ENCODE results near the gene CYP3A4. TPM values are rescaled to one million over a fixed set of nuclear protein-coding genes. Genes with fewer than 3 reads are reported as not detected.
"Not testable (repeated sequence)": the region's sequence is repeated elsewhere in the genome, so short reads cannot be mapped to it uniquely, and the experiment has no call there.

Gene CYP3A4
- total RNA-seq, 1 experiment from 2014 or later: not detected

DNA sequence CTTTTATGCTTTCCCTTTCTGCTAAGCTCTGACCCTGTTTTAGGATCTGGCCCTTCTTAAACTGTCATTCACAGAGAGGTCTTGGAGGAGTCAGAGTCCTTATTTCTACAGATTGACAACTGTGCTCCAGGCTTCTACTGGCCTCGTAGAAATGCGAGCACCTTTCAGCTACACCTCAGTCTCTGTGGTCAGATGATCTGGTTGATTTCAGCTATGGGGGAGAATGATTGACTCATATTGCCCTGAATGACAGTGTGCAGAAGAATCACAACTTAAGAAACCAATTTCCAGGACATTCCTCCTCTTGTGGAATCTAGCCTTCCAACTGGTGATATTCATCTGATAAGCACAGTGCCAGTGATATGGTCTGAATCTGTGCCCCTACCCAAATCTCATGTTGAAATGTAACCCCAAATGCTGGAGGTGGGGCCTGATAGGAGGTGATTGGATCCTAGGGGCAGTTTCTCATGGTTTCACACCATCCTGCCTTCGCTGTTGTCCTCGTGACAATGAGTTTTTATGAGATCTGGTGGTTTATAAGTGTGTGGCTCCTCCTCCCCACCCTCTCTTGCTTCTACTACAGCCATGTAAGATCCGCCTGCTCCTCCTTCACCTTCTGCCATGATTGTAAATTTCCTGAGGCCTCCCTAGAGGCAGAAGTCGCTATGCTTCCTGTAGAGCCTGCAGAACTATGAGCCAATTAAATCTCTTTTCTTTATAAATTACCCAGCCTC lies 35.0 kb downstream of the CYP3A4 start:
- Histone ChIP-seq H4K91ac (ENCODE audit: insufficient read length, low read depth, low read length) (no peak overlapping the region), H4K20me1 (ENCODE audit: control insufficient read depth, insufficient read depth, insufficient read length) (no peaks in the 10 kb centered on the region), H3K27me3 (ENCODE audit: insufficient read depth, low read length) (no peaks in the 10 kb centered on the region), H4K5ac (ENCODE audit: insufficient read length, low read depth, low read length) (no peak overlapping the region), H3K9ac (ENCODE audit: extremely low read depth, insufficient read length, low read length) (no peak overlapping the region), H2AFZ (ENCODE audit: low read length) (no peak overlapping the region), H3K79me2 (ENCODE audit: insufficient read depth, low read length) (no peaks in the 10 kb centered on the region), H3K79me1 (ENCODE audit: insufficient read depth, low read depth, low read length, poor library complexity, severe bottlenecking) (no peaks in the 10 kb centered on the region), H2BK12ac (ENCODE audit: insufficient read length, low read depth, low read length) (no peak overlapping the region), H3K56ac (ENCODE audit: insufficient read length, low read depth, low read length) (no peak overlapping the region), H2BK20ac (ENCODE audit: low read depth, low read length, poor library complexity, severe bottlenecking) (no peak overlapping the region), H3K27ac (ENCODE audit: insufficient read length, low read depth, low read length) (no peak overlapping the region), H3T11ph (ENCODE audit: low read length) (no peak overlapping the region), H2BK120ac (ENCODE audit: low read depth, low read length, poor library complexity, severe bottlenecking) (no peak overlapping the region), H2BK15ac (ENCODE audit: low read depth, low read length) (no peak overlapping the region), H3K4ac (ENCODE audit: low read depth, low read length) (no peak overlapping the region), H3K4me2 (ENCODE audit: insufficient read depth, insufficient read length, low read length) (no peak overlapping the region), H3K14ac (ENCODE audit: insufficient read depth, low read length) (no peak overlapping the region), H3K9me3 (ENCODE audit: control insufficient read depth, low read depth, low read length) (no peaks in the 10 kb centered on the region), H3K18ac (ENCODE audit: insufficient read length, low read depth, low read length) (no peak overlapping the region), H3K4me1 (ENCODE audit: insufficient read depth, low read length) (no peaks in the 10 kb centered on the region), H2AK5ac (ENCODE audit: insufficient read length, low read length) (no peak overlapping the region), H3K23me2 (ENCODE audit: insufficient read length, low read depth, low read length, poor library complexity, severe bottlenecking) (no peaks in the 10 kb centered on the region), H2BK5ac (ENCODE audit: insufficient read length, low read length) (no peak overlapping the region), H4K8ac (replicated peaks; ENCODE audit: insufficient read length, low read depth, low read length) (no peak overlapping the region), H3K23ac (ENCODE audit: insufficient read length, low read depth, low read length) (no peak overlapping the region)
- no peak for DNase-seq
- Mint-ChIP-seq H3K27me3 (ENCODE audit: low read depth) (peaks cover 20% of the 10 kb centered on the region), H3K36me3 (ENCODE audit: insufficient read depth in 1 of 3, low read depth in 3 of 3) (no peaks in the 10 kb centered on the region), H3K4me1 (peaks cover 3 to 7% of the 10 kb centered on the region in 2 experiments; a peak in 3 of 4 replicates), H3K27ac (peak overlapping the region in 1 of 3 experiments; percentile 45; a peak in 1 of 7 replicates), H3K4me3 (no peak overlapping the region), H3K9me3 (peaks cover 2 to 3% of the 10 kb centered on the region in 2 experiments; a peak in 2 of 5 replicates)
- WGBS (ENCODE audit: extremely low coverage, insufficient read length, low lambda C conversion rate): no CpG with 5 or more reads among the region's 6 CpGs
- TF ChIP-seq, protein P1, sequence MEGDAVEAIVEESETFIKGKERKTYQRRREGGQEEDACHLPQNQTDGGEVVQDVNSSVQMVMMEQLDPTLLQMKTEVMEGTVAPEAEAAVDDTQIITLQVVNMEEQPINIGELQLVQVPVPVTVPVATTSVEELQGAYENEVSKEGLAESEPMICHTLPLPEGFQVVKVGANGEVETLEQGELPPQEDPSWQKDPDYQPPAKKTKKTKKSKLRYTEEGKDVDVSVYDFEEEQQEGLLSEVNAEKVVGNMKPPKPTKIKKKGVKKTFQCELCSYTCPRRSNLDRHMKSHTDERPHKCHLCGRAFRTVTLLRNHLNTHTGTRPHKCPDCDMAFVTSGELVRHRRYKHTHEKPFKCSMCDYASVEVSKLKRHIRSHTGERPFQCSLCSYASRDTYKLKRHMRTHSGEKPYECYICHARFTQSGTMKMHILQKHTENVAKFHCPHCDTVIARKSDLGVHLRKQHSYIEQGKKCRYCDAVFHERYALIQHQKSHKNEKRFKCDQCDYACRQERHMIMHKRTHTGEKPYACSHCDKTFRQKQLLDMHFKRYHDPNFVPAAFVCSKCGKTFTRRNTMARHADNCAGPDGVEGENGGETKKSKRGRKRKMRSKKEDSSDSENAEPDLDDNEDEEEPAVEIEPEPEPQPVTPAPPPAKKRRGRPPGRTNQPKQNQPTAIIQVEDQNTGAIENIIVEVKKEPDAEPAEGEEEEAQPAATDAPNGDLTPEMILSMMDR (conservative IDR thresholded peaks at IDR 0.05): no peak

DNA sequence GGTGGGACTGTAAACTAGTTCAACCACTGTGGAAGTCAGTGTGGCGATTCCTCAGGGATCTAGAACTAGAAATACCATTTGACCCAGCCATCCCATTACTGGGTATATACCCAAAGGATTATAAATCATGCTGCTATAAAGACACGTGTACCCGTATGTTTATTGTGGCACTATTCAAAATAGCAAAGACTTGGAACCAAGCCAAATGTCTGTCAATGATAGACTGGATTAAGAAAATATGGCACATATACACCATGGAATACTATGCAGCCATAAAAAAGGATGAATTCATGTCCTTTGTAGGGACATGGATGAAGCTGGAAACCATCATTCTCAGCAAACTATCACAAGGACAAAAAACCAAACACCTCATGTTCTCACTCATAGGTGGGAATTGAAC lies 37.1 kb downstream of the CYP3A4 start:
- H3K4me1 Mint-ChIP-seq; H4K91ac ChIP-seq (ENCODE audit: insufficient read length, low read depth, low read length); H3K9ac ChIP-seq (ENCODE audit: extremely low read depth, insufficient read length, low read length); H3K56ac ChIP-seq (ENCODE audit: insufficient read length, low read depth, low read length); H3K27ac Mint-ChIP-seq; H3K14ac ChIP-seq (ENCODE audit: insufficient read depth, low read length); H2BK120ac ChIP-seq (ENCODE audit: low read depth, low read length, poor library complexity, severe bottlenecking); H3K9me3 ChIP-seq (ENCODE audit: control insufficient read depth, low read depth, low read length); H2BK5ac ChIP-seq (ENCODE audit: insufficient read length, low read length); H3K4me1 ChIP-seq (ENCODE audit: insufficient read depth, low read length); H3K9me3 Mint-ChIP-seq; H2BK15ac ChIP-seq (ENCODE audit: low read depth, low read length); H3K4me3 Mint-ChIP-seq; H3K27ac ChIP-seq (ENCODE audit: insufficient read length, low read depth, low read length); H2AFZ ChIP-seq (ENCODE audit: low read length); H2AK5ac ChIP-seq (ENCODE audit: insufficient read length, low read length); H3K4ac ChIP-seq (ENCODE audit: low read depth, low read length); H3K18ac ChIP-seq (ENCODE audit: insufficient read length, low read depth, low read length); H4K8ac ChIP-seq (replicated peaks; ENCODE audit: insufficient read length, low read depth, low read length); H3K23me2 ChIP-seq (ENCODE audit: insufficient read length, low read depth, low read length, poor library complexity, severe bottlenecking); H3K79me2 ChIP-seq (ENCODE audit: insufficient read depth, low read length); H2BK20ac ChIP-seq (ENCODE audit: low read depth, low read length, poor library complexity, severe bottlenecking); H3K27me3 ChIP-seq (ENCODE audit: insufficient read depth, low read length); H4K20me1 ChIP-seq (ENCODE audit: control insufficient read depth, insufficient read depth, insufficient read length); H3K4me2 ChIP-seq (ENCODE audit: insufficient read depth, insufficient read length, low read length); H3T11ph ChIP-seq (ENCODE audit: low read length); H3K79me1 ChIP-seq (ENCODE audit: insufficient read depth, low read depth, low read length, poor library complexity, severe bottlenecking); H3K36me3 Mint-ChIP-seq (ENCODE audit: insufficient read depth in 1 of 3, low read depth in 3 of 3); DNase-seq; H3K23ac ChIP-seq (ENCODE audit: insufficient read length, low read depth, low read length); H2BK12ac ChIP-seq (ENCODE audit: insufficient read length, low read depth, low read length); H4K5ac ChIP-seq (ENCODE audit: insufficient read length, low read depth, low read length): not testable (repeated sequence)
- peaks cover 25% of the 10 kb centered on the region for H3K27me3 Mint-ChIP-seq (ENCODE audit: low read depth)
- no CpG with 5 or more reads among the region's 3 CpGs for WGBS (ENCODE audit: extremely low coverage, insufficient read length, low lambda C conversion rate)
